ENCODE results near the gene TSPEAR.
A peak's percentile ranks its signal among the peaks of the same experiment; 100 is the strongest.
"Not testable (repeated sequence)": the region's sequence is repeated elsewhere in the genome, so short reads cannot be mapped to it uniquely, and the experiment has no call there.

TSPEAR gene

GRCh38 chr21:44700101-44701022, 11.0 kb downstream of the TSPEAR start:
- DNase-seq = no peak

- no peak for DNase-seq
Measured at GRCh38 chr21:44699502-44700001, 11.8 kb downstream of the TSPEAR start.

- DNase-seq = no peak
Measured at GRCh38 chr21:44697811-44698734, 13.3 kb downstream of the TSPEAR start.

- not testable (repeated sequence) for DNase-seq
Measured at GRCh38 chr21:44697172-44697810, 14.1 kb downstream of the TSPEAR start, which contains the start of gene KRTAP10-12. Gene KRTAP10-12, plus strand, starts transcription at chr21:44697172. Its CDS starts 30 bp downstream, at chr21:44697202.

- DNase-seq = no peak
Measured at GRCh38 chr21:44696572-44696971, 14.8 kb downstream of the TSPEAR start.

GRCh38 chr21:44695641-44696040, 15.7 kb downstream of the TSPEAR start:
- DNase-seq = no peak

GRCh38 chr21:44695184-44695583, 16.2 kb downstream of the TSPEAR start:
- no peak for DNase-seq

GRCh38 chr21:44694776-44695175, 16.6 kb downstream of the TSPEAR start:
- no peak for DNase-seq

- no peak for DNase-seq
Measured at GRCh38 chr21:44692798-44693512, 18.4 kb downstream of the TSPEAR start.

- DNase-seq = no peak
Measured at GRCh38 chr21:44691686-44692085, 19.7 kb downstream of the TSPEAR start.

- not testable (repeated sequence) for DNase-seq
Measured at GRCh38 chr21:44689740-44690139, 21.6 kb downstream of the TSPEAR start.

- DNase-seq = no peak
Measured at GRCh38 chr21:44687671-44688070, 23.7 kb downstream of the TSPEAR start.

- no peak for DNase-seq
Measured at GRCh38 chr21:44686843-44687561, 24.4 kb downstream of the TSPEAR start.

- peak; percentile 32 for DNase-seq
Measured at GRCh38 chr21:44686000-44686781, 25.2 kb downstream of the TSPEAR start.

GRCh38 chr21:44685050-44685449, 26.3 kb downstream of the TSPEAR start:
- not testable (repeated sequence) for DNase-seq

- no peak for DNase-seq
Measured at GRCh38 chr21:44684483-44684882, 26.9 kb downstream of the TSPEAR start.

- no peak for DNase-seq
Measured at GRCh38 chr21:44684077-44684476, 27.3 kb downstream of the TSPEAR start.

GRCh38 chr21:44682580-44683151, 28.7 kb downstream of the TSPEAR start:
- no peak for DNase-seq

- DNase-seq = no peak
Measured at GRCh38 chr21:44681861-44682579, 29.4 kb downstream of the TSPEAR start, which contains the start of gene KRTAP12-1. Gene KRTAP12-1, minus strand, starts transcription at chr21:44682163. Its CDS starts 40 bp downstream, at chr21:44682123.
